HepG2 (cell line): ENCODE data around the gene SDK1. TPM values are rescaled to one million over a fixed set of nuclear protein-coding genes. Genes with fewer than 3 reads are reported as not detected.

Source experiments
- ATAC-seq: fragments of 200-7000 bp; cut with Tn5 transposase; 3 replicates; pipeline ENCODE4 v1.9.1; 2020; ENCODE audit warnings: mild to moderate bottlenecking, moderate library complexity
- BruUV-seq: library from RNA; stranded (reverse); fragments of 400-500 nt; replicated peaks from 2 replicates; lab custom pipeline; 2021; lab: Mats Ljungman, UMichigan
- CTCF ChIA-PET: fragments of 300-600 bp; formaldehyde crosslinking; extraction: SDS; loops from one replicate; lab custom pipeline; 2021; ENCODE audit warnings: low total read pairs, inconsistent platforms, low intra/inter-chr PET ratio; lab: Yijun Ruan, JAX
- POLR2A ChIA-PET: fragments of 350-600 bp; sonication (Branson Sonifier 250); formaldehyde crosslinking; loops from one replicate; lab custom pipeline; 2020; ENCODE audit warnings: antibody characterized with exemption, inconsistent platforms; lab: Yijun Ruan, JAX
- DNase-seq: peaks from one replicate; pipeline ENCODE4 v3.0.0-alpha.2; 2015; ENCODE audit warnings: low spot score
- FAIRE-seq: peaks from 3 replicates; lab custom pipeline; 2011; peaks lifted over from hg19 to GRCh38; lab: Jason Lieb, UNC
- H2AFZ ChIP-seq: one replicate; pipeline ENCODE4 v1.6.1; 2011; ENCODE audit warnings: low read length, inconsistent platforms
- H3K27ac ChIP-seq: fragments of 300-600 bp; 3 replicates; pipeline ENCODE4 v1.8.0; 2011; ENCODE audit warnings: mixed run types, mild to moderate bottlenecking, mixed read lengths, low read length, inconsistent platforms; ENCODE audit not compliant: insufficient read depth; ENCODE audit errors: extremely low read length
- H3K27me3 ChIP-seq, 2 experiments: fragments of 200-600 bp in 1 of 2; 2 replicates in 1 of 2; 3 replicates in 1 of 2; pipeline versions ENCODE4 v1.6.0 to v1.8.0; 2011; ENCODE audit warnings: low read length in 2 of 2, mild to moderate bottlenecking in 2 of 2, moderate library complexity in 2 of 2, inconsistent platforms in 1 of 2; ENCODE audit not compliant: insufficient read depth in 2 of 2, control insufficient read depth in 1 of 2
- H3K36me3 ChIP-seq, 2 experiments: fragments of 200-600 bp in 1 of 2; replicated peaks in 1 of 2; 2 replicates in 1 of 2; 3 replicates in 1 of 2; pipeline versions ENCODE4 v1.5.1 to v1.8.0; 2011; ENCODE audit warnings: low read length in 2 of 2, inconsistent platforms in 1 of 2; ENCODE audit not compliant: insufficient read depth in 2 of 2, control insufficient read depth in 1 of 2
- H3K4me1 ChIP-seq: 2 replicates; pipeline ENCODE4 v1.5.1; 2012; ENCODE audit warnings: low read length, inconsistent platforms; ENCODE audit not compliant: insufficient read depth
- H3K4me2 ChIP-seq: 2 replicates; pipeline ENCODE4 v1.6.0; 2011; ENCODE audit warnings: low read depth, low read length, inconsistent platforms
- H3K4me3 ChIP-seq, 3 experiments: fragments of 200-600 bp in 1 of 3; sonication (generic), shearing (Covaris generic) in 1 of 3; replicated peaks in 1 of 3; 2 replicates each; pipeline ENCODE4 v1.5.1; 2011 to 2016; ENCODE audit warnings: low read length in 3 of 3, inconsistent platforms in 2 of 3, low read depth in 2 of 3, mild to moderate bottlenecking in 2 of 3, control low read depth in 1 of 3, mixed read lengths in 1 of 3; ENCODE audit not compliant: insufficient read depth in 1 of 3
- H3K79me2 ChIP-seq: one replicate; pipeline ENCODE4 v1.6.1; 2011; ENCODE audit warnings: low read length, inconsistent platforms; ENCODE audit not compliant: insufficient read depth
- H3K9ac ChIP-seq: 2 replicates; pipeline ENCODE4 v1.6.0; 2011; ENCODE audit warnings: mild to moderate bottlenecking, low read depth, low read length, inconsistent platforms; ENCODE audit not compliant: insufficient read depth
- H3K9me3 ChIP-seq: 2 replicates; pipeline ENCODE4 v1.5.1; 2012; ENCODE audit warnings: mild to moderate bottlenecking, low read length
- H4K20me1 ChIP-seq: 2 replicates; pipeline ENCODE4 v1.6.0; 2011; ENCODE audit warnings: inconsistent platforms, mild to moderate bottlenecking, low read length, moderate library complexity; ENCODE audit not compliant: insufficient read depth
- KLF12 ChIP-seq: sonication (generic); formaldehyde crosslinking; IDR thresholded peaks from 2 replicates; pipeline ENCODE4 v1.4.0; 2020; ENCODE audit warnings: missing genetic modification reagents, borderline replicate concordance
- PLRG1 ChIP-seq: fragments of 450-650 bp; conservative IDR thresholded peaks from 2 replicates; pipeline ENCODE4 v1.6.1; 2016
- RARG ChIP-seq: sonication (generic); formaldehyde crosslinking; IDR thresholded peaks from 2 replicates; pipeline ENCODE4 v1.4.0; 2020; ENCODE audit warnings: low read depth, mild to moderate bottlenecking, missing genetic modification reagents
- RORA ChIP-seq: sonication (generic); formaldehyde crosslinking; IDR thresholded peaks from 2 replicates; pipeline ENCODE4 v1.5.0; 2020; ENCODE audit warnings: mild to moderate bottlenecking, missing genetic modification reagents, moderate library complexity
- ZKSCAN8 ChIP-seq: IDR thresholded peaks from 2 replicates; pipeline ENCODE4 v1.6.1; 2016; ENCODE audit warnings: borderline replicate concordance, missing genetic modification reagents, missing compliant biosample characterization
- ZNF331 ChIP-seq: sonication (generic); formaldehyde crosslinking; IDR thresholded peaks from 2 replicates; pipeline ENCODE4 v1.4.0; 2020; ENCODE audit warnings: missing genetic modification reagents
- WGBS: methylation state at CpG from one replicate; pipeline ENCODE4 v1.1.6; 2017; ENCODE audit warnings: low lambda C conversion rate; 5-methylcytosine and 5-hydroxymethylcytosine counted together
- in situ Hi-C: cut with HindIII; loops from 2 replicates; pipeline ENCODE4 v1.10.0; 2017; ENCODE audit warnings: low pct_unique_long_range_greater_than_20kb; ENCODE audit not compliant: extremely low pct_ligation_motif_present
- intact Hi-C: fragments of 100-400 bp; cut with micrococcal nuclease; formaldehyde crosslinking; loops from one replicate; pipeline ENCODE4 v1.10.0; 2022; ENCODE audit not compliant: unreplicated experiment
- polyA plus RNA-seq, 8 experiments: library from polyadenylated mRNA; depleted of rRNA in 3 of 8; stranded (reverse) in 7 of 8; unstranded in 1 of 8; fragments of >200 nt; fragmentation: Illumina TruSeq in 4 of 8; extraction: Trizol in 4 of 8; gene quantifications; 2 replicates each; pipeline versions ENCODE4 v1.2.1 to v1.2.3, GENCODE V29; 2011 to 2016; ENCODE audit warnings: low read depth in 4 of 8, missing spikeins in 1 of 8, mixed read lengths in 1 of 8; ENCODE audit not compliant: insufficient read depth in 1 of 8
- total RNA-seq, 5 experiments: library from RNA; depleted of rRNA; stranded (reverse); fragments of >200 nt; fragmentation: Illumina TruSeq; extraction: Trizol; gene quantifications; 2 replicates each; pipeline ENCODE4 v1.2.3, GENCODE V29; 2016; ENCODE audit warnings: low read depth in 1 of 5
- TF ChIP-seq, protein P1 (sequence below): IDR thresholded peaks from 2 replicates; pipeline ENCODE4 v1.6.1; 2018; ENCODE audit warnings: missing genetic modification reagents, mild to moderate bottlenecking, missing compliant biosample characterization
- TF ChIP-seq, protein P2 (sequence below): sonication (generic); formaldehyde crosslinking; IDR thresholded peaks from 2 replicates; pipeline ENCODE4 v1.4.0; 2020; ENCODE audit warnings: missing genetic modification reagents

The SDK1 gene
- total and polyA plus RNA-seq, 2 of the 13 experiments (the other 11 are each of a cell fraction or from before 2014, with no cell fraction given): 0.35 to 2.4 TPM

DNA sequence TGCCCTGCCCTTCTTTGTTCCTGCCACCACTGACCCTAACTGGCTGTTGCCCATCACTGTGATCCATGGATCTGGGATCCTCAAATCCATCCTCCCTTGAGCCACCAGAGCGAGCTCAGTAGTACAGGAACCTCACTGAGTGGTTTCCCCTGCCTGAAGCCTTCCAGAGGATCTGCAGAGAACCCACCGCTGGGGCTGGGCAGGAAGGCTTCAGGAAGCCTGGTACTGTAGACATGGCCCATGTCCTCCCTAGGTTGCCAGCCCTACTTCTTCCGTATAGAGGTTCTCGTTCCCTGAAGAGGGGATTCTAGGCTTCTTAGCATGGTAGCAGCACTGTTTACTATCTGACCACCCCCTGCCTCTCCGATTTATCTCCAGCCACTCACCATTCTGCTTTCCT, 693.7 kb downstream of the SDK1 start:
- in situ Hi-C loops: no loop called here
- FAIRE-seq (no peak), DNase-seq (no peak), ATAC-seq (no peak)
- ChIA-PET POLR2A (no interaction called here), CTCF (no interaction called here)
- Histone ChIP-seq H3K36me3 (no peaks in the 10 kb centered on the region; a peak in 1 of 5 replicates), H3K9me3 (no peaks in the 10 kb centered on the region), H4K20me1 (no peaks in the 10 kb centered on the region), H3K27me3 (no peaks in the 10 kb centered on the region), H3K79me2 (no peaks in the 10 kb centered on the region), H3K9ac (no peak overlapping the region), H3K4me2 (no peak overlapping the region), H3K4me1 (no peaks in the 10 kb centered on the region), H2AFZ (no peak overlapping the region), H3K4me3 (no peak overlapping the region), H3K27ac (no peak overlapping the region)
- no peak for TF ChIP-seq ZNF331 (CRISPR knock-in tag)
- no peak for TF ChIP-seq RARG (CRISPR knock-in tag)
- TF ChIP-seq ZKSCAN8 (CRISPR knock-in tag): no peak
- TF ChIP-seq PLRG1: no peak
- BruUV-seq: no TSS peak
- intact Hi-C loops: no loop called here
- 94% methylated on average over 5 of the region's 5 CpGs for WGBS

GRCh38 chr7:3995187-3995586, 694.1 kb downstream of the SDK1 start:
- no peak overlapping the region for H3K27ac ChIP-seq
- no peak overlapping the region for H2AFZ ChIP-seq
- TF ChIP-seq, protein P1, sequence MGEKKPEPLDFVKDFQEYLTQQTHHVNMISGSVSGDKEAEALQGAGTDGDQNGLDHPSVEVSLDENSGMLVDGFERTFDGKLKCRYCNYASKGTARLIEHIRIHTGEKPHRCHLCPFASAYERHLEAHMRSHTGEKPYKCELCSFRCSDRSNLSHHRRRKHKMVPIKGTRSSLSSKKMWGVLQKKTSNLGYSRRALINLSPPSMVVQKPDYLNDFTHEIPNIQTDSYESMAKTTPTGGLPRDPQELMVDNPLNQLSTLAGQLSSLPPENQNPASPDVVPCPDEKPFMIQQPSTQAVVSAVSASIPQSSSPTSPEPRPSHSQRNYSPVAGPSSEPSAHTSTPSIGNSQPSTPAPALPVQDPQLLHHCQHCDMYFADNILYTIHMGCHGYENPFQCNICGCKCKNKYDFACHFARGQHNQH: no peak
- no peak for TF ChIP-seq KLF12 (CRISPR knock-in tag)
- TF ChIP-seq, protein P2, sequence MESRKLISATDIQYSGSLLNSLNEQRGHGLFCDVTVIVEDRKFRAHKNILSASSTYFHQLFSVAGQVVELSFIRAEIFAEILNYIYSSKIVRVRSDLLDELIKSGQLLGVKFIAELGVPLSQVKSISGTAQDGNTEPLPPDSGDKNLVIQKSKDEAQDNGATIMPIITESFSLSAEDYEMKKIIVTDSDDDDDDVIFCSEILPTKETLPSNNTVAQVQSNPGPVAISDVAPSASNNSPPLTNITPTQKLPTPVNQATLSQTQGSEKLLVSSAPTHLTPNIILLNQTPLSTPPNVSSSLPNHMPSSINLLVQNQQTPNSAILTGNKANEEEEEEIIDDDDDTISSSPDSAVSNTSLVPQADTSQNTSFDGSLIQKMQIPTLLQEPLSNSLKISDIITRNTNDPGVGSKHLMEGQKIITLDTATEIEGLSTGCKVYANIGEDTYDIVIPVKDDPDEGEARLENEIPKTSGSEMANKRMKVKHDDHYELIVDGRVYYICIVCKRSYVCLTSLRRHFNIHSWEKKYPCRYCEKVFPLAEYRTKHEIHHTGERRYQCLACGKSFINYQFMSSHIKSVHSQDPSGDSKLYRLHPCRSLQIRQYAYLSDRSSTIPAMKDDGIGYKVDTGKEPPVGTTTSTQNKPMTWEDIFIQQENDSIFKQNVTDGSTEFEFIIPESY (CRISPR knock-in tag): 0 out of 2 replicates have a peak, but pooled peaks have one; percentile 61
- no peak for TF ChIP-seq RORA (CRISPR knock-in tag)
- H4K20me1 ChIP-seq: no peaks in the 10 kb centered on the region
- in situ Hi-C loops (no loop called here), intact Hi-C loops (no loop called here)
- BruUV-seq: no TSS peak
- ATAC-seq (peak; percentile 62), FAIRE-seq (no peak), DNase-seq (peak; percentile 19)
- no peak overlapping the region for H3K9ac ChIP-seq
- H3K36me3 ChIP-seq: no peaks in the 10 kb centered on the region; a peak in 1 of 5 replicates
- CTCF ChIA-PET: no interaction called here
- no peak overlapping the region for H3K4me3 ChIP-seq
- H3K4me2 ChIP-seq: no peak overlapping the region
- no peaks in the 10 kb centered on the region for H3K79me2 ChIP-seq
- 88% methylated on average over 7 of the region's 7 CpGs for WGBS
- POLR2A ChIA-PET: no interaction called here
- no peaks in the 10 kb centered on the region for H3K27me3 ChIP-seq
- H3K4me1 ChIP-seq: no peaks in the 10 kb centered on the region
- H3K9me3 ChIP-seq: no peaks in the 10 kb centered on the region
